ENCODE data around the gene GRAMD1B. TPM values are rescaled to one million over a fixed set of nuclear protein-coding genes. Genes with fewer than 3 reads are reported as not detected.

The GRAMD1B gene
- polyA plus RNA-seq, 2 of the 4 experiments (the other 2 are of a cell fraction) = 55.5 to 108 TPM

GRCh38 chr11:123425367-123425766, 4.7 kb upstream of the GRAMD1B start:
- Histone ChIP-seq H3K9me3 (peaks cover 3% of the 10 kb centered on the region; the same call in 1 of the 3 replicates), H3K4me3 (no peak overlapping the region), H3K27ac (no peak overlapping the region), H3K4me1 (peaks cover 4% of the 10 kb centered on the region; the same call in 1 of the 3 replicates), H3K4me2 (no peak overlapping the region)
- 84% methylated on average over 4 of the region's 4 CpGs for WGBS (ENCODE audit: missing lambda C conversion rate)
- ATAC-seq (no peak), FAIRE-seq (no peak), DNase-seq (ENCODE audit: low read depth in 1 of 2, low spot score in 1 of 2) (no peak)
- CTCF ChIA-PET = interaction anchor here (4.4 kb wide), 1 partner anchor 9 kb away, joined by 22 read pairs; no protein-coding TSS in a partner anchor
- TF ChIP-seq ZSCAN20 (CRISPR knock-in tag; IDR thresholded peaks at IDR 0.05) = no peak
- TF ChIP-seq HEYL (CRISPR knock-in tag; IDR thresholded peaks at IDR 0.05) = no peak
- no peak for TF ChIP-seq FOXS1 (CRISPR knock-in tag; IDR thresholded peaks at IDR 0.05)
- no peak for TF ChIP-seq HOXB13 (CRISPR knock-in tag; IDR thresholded peaks at IDR 0.05; ENCODE audit: low read depth)
- TF ChIP-seq PHF8 (IDR thresholded peaks at IDR 0.05; ENCODE audit: borderline replicate concordance, low read depth) = no peak
- TF ChIP-seq REST (IDR thresholded peaks at IDR 0.05) = no peak
- no peak for TF ChIP-seq ZC3H11A (IDR thresholded peaks at IDR 0.05)
- TF ChIP-seq CHD4 (IDR thresholded peaks at IDR 0.05; ENCODE audit: borderline replicate concordance) = no peak
- no peak for TF ChIP-seq EHF (CRISPR knock-in tag; IDR thresholded peaks at IDR 0.05)
- TF ChIP-seq EP300 (IDR thresholded peaks at IDR 0.05) = no peak
- TF ChIP-seq CEBPB (IDR thresholded peaks at IDR 0.05) = no peak
- TF ChIP-seq ZFP36 (IDR thresholded peaks at IDR 0.05; ENCODE audit: borderline replicate concordance, partially characterized antibody) = no peak
- TF ChIP-seq MAZ (IDR thresholded peaks at IDR 0.05; ENCODE audit: borderline replicate concordance, low read depth, low read length) = no peak
- POLR2A ChIA-PET = no interaction called here

GRCh38 chr11:123426789-123427188, 3.3 kb upstream of the GRAMD1B start:
- Histone ChIP-seq H3K4me1 (peaks cover 4% of the 10 kb centered on the region; the same call in 2 of the 3 replicates), H3K27ac (no peak overlapping the region), H3K4me3 (no peak overlapping the region), H3K9me3 (peaks cover 3% of the 10 kb centered on the region; the same call in 1 of the 3 replicates), H3K4me2 (no peak overlapping the region)
- no peak for TF ChIP-seq RARB (CRISPR knock-in tag; IDR thresholded peaks at IDR 0.05)
- no peak for TF ChIP-seq NR3C1 (IDR thresholded peaks at IDR 0.05)
- TF ChIP-seq ZSCAN20 (CRISPR knock-in tag; IDR thresholded peaks at IDR 0.05) = no peak
- TF ChIP-seq POLR2A (IDR thresholded peaks at IDR 0.05; ENCODE audit: low read length) = no peak
- no peak for TF ChIP-seq EHF (CRISPR knock-in tag; IDR thresholded peaks at IDR 0.05)
- no peak for TF ChIP-seq BCL3 (IDR thresholded peaks at IDR 0.05)
- TF ChIP-seq HDAC2 (IDR thresholded peaks at IDR 0.05) = no peak
- TF ChIP-seq MAFK (IDR thresholded peaks at IDR 0.05; ENCODE audit: partially characterized antibody) = no peak
- TF ChIP-seq ELK1 (IDR thresholded peaks at IDR 0.05; ENCODE audit: low read depth, low read length) = no peak
- no peak for TF ChIP-seq ESRRA (IDR thresholded peaks at IDR 0.05; ENCODE audit: borderline replicate concordance, low read length)
- no peak for TF ChIP-seq GATA3 (IDR thresholded peaks at IDR 0.05; ENCODE audit: borderline replicate concordance)
- FAIRE-seq (no peak), ATAC-seq (no peak), DNase-seq (ENCODE audit: low read depth in 1 of 2, low spot score in 1 of 2) (no peak)
- 90% methylated on average over 5 of the region's 5 CpGs for WGBS (ENCODE audit: missing lambda C conversion rate)
- ChIA-PET POLR2A (no interaction called here), CTCF (interaction anchor here (1.9 to 4.5 kb wide), 3 partner anchors 11 to 19 kb away, joined by 5 to 38 read pairs (median 22); no protein-coding TSS in a partner anchor)
